DMS 273 (cell line): ENCODE data around the gene GSTM1.
"Not testable (repeated sequence)": the region's sequence is repeated elsewhere in the genome, so short reads cannot be mapped to it uniquely, and the experiment has no call there.

Source experiments
- DNase-seq: peaks from one replicate; lab custom pipeline; 2025; ENCODE audit not compliant: unreplicated experiment; lab: John Stamatoyannopoulos, UW

The GSTM1 gene

GRCh38 chr1:109697066-109697465 lies 9.4 kb downstream of the GSTM1 start:
- DNase-seq, result no peak

GRCh38 chr1:109697861-109698260 lies 10.2 kb downstream of the GSTM1 start:
- not testable (repeated sequence) for DNase-seq

- DNase-seq, result not testable (repeated sequence)
Observed at GRCh38 chr1:109702940-109703339, 15.3 kb downstream of the GSTM1 start.

- DNase-seq, result no peak
Observed at GRCh38 chr1:109704173-109704572, 16.6 kb downstream of the GSTM1 start.

GRCh38 chr1:109705411-109705810 lies 17.8 kb downstream of the GSTM1 start:
- DNase-seq, result no peak

GRCh38 chr1:109708949-109709348 lies 21.3 kb downstream of the GSTM1 start:
- not testable (repeated sequence) for DNase-seq

- DNase-seq, result not testable (repeated sequence)
Observed at GRCh38 chr1:109709822-109710221, 22.2 kb downstream of the GSTM1 start.

GRCh38 chr1:109711593-109712320 lies 24.1 kb downstream of the GSTM1 start, which contains the start of gene GSTM5:
GSTM5 (plus strand) TSS chr1:109712251; CDS start chr1:109712313, 62 bp downstream.
- DNase-seq, result not testable (repeated sequence)

- no peak for DNase-seq
Observed at GRCh38 chr1:109712321-109712864, 24.8 kb downstream of the GSTM1 start.

GRCh38 chr1:109713636-109714035 lies 26.0 kb downstream of the GSTM1 start:
- DNase-seq, result no peak

GRCh38 chr1:109714661-109715372 lies 27.2 kb downstream of the GSTM1 start:
- DNase-seq, result no peak

- DNase-seq, result no peak
Observed at GRCh38 chr1:109716121-109716520, 28.5 kb downstream of the GSTM1 start.

- DNase-seq, result no peak
Observed at GRCh38 chr1:109716570-109717090, 29.0 kb downstream of the GSTM1 start.

- no peak for DNase-seq
Observed at GRCh38 chr1:109717729-109718128, 30.1 kb downstream of the GSTM1 start.

- DNase-seq, result no peak
Observed at GRCh38 chr1:109718495-109718894, 30.9 kb downstream of the GSTM1 start.

GRCh38 chr1:109719337-109719837 lies 31.8 kb downstream of the GSTM1 start:
- no peak for DNase-seq

- DNase-seq, result no peak
Observed at GRCh38 chr1:109721042-109721441, 33.4 kb downstream of the GSTM1 start.

GRCh38 chr1:109721971-109722370 lies 34.4 kb downstream of the GSTM1 start:
- no peak for DNase-seq

- DNase-seq, result no peak
Observed at GRCh38 chr1:109722908-109723691, 35.5 kb downstream of the GSTM1 start.

GRCh38 chr1:109724933-109725332 lies 37.3 kb downstream of the GSTM1 start:
- no peak for DNase-seq

GRCh38 chr1:109725510-109725909 lies 37.9 kb downstream of the GSTM1 start:
- no peak for DNase-seq
